Activated CD8-positive, alpha-beta memory T cell treated with anti-CD3 and anti-CD28 coated beads for 1 hour (primary cell): ENCODE results near the gene MAGOH.
"Not testable (repeated sequence)": the region's sequence is repeated elsewhere in the genome, so short reads cannot be mapped to it uniquely, and the experiment has no call there.

Experiments used
- DNase-seq, 2 donors: peaks; one replicate each; pipeline ENCODE4 v3.0.0-alpha.2; 2020; ENCODE audit warnings: low read depth in 1 of 2; ENCODE audit errors: extremely low read depth in 1 of 2

Gene MAGOH

GRCh38 chr1:53190210-53190611 lies 48.1 kb downstream of the MAGOH start:
- DNase-seq = no peak

GRCh38 chr1:53189061-53189460 lies 49.3 kb downstream of the MAGOH start:
- no peak for DNase-seq

GRCh38 chr1:53188099-53188498 lies 50.2 kb downstream of the MAGOH start:
- DNase-seq = no peak

DNA sequence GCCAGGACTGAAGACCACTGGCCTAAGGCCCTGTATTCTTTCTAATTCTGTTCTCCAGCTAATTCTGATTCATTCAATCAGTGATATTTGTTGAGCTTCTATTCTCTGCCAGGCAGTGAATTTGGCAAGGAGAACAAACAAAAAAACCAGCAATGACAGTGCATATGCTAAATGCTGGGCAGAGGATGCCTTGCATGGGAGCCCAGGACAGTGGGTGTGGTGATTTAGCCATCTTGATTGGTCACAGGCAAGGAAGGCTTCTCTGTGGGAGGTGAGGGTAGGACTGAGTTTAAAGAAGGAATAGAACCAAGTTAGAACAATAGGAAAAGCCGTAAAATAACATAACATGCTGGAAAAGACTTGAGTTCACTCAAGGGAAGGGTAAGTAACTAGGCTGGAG lies 50.9 kb downstream of the MAGOH start:
- DNase-seq = no peak

GRCh38 chr1:53186533-53186932 lies 51.8 kb downstream of the MAGOH start:
- no peak for DNase-seq

GRCh38 chr1:53185955-53186297 lies 52.4 kb downstream of the MAGOH start:
- DNase-seq = not testable (repeated sequence)

DNA sequence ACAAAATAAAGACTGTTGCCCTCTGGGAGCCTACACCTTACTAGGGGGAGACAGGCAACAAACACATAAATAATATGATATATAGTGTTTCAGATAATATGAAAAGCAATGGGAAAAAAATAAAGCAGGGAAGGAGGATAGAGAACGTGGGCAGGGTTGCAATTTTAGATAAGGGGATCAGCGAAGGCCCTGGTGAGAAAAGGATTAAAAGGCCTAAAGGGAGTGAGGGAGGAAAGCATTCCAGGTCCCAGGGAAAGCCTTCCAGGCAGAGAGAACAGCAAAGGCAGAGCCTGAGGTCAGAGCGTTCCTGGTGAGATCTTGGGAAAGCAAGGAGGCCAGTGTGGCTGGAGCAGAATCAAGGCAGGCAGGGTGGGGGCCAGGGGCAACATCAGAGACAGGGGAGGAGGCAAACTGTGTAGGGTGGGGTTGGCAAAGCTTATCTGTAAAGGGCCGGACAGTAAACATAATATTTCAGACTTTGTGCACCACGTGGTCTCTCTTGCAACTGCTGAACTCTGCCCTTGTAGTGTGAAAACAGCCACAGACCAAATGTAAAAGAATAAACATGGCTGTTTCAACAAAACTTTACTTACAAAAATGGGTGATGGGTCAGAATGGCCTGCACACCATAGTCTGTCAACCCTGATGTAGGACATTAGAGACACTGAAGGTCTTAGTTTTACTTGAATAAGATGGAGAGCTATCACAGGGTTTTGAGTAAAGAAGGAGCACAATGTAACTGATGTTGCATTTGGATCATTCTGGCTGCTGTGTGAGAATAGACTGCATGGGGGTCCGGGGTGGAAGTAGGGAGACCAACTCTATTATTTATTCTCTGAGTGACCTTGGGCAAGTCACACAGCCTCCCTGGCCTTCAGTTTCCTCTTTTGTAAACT lies 55.0 kb downstream of the MAGOH start:
- no peak for DNase-seq

DNA sequence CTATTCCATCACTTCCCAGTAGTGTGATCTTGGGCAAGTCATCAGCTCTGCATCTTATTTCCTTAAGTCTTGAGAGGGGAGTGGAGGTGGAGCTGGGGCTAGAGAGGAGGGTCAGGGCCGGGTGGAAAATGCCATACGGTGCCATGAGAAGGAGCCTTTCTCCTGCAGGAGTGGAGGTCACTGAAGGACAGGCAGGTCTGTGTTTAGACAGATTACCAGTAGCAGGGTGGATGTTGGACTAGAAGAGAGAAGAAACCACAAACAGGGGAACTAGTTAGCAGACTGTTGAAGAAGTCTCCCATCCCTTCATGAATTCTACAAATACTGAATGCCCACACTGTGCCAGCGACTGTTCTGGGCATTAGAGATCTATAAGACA lies 55.6 kb downstream of the MAGOH start:
- no peak for DNase-seq

DNA sequence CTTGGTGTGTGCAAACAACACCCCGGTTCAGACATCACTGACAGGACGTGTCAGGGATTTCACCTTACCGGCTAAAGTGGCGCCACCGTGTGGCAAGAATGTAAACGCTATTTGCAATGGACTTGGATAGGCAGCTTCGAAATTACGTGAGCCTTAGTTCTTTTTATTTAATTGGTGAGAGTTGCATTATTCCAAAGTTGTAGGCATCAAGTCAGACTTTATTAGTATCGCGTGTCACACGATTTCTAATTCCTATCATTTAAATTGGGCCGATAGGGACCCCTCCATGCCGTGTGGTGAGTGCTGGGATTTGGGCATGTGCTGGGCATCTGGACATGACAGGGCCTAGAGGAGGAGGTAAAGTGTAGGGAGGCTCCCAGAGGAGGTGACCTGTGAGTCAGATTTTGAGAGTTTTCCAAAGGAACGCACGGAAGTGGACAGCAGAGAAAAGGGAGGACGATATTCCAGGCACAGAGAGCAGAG lies 56.2 kb downstream of the MAGOH start:
- DNase-seq = peak; percentile 42 to 72

DNA sequence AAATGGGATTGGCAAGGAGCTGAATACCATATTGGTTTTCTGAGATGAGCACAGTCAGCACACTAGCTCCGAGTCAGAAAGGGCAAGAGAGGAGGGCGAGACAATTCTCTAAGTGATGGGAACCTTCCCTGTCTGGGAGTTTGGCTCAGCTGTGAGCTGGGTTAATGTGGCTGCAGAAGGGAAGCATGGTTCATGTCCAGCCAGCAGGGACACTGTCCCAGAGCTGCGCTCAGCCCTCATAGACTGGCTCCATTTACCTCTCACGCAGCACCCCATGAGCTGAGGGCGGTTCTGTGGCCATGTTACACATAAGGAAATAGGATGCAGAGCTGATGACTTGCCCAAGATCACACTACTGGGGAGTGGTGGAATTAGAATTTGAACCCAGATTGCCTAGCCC lies 57.4 kb downstream of the MAGOH start:
- DNase-seq = no peak

GRCh38 chr1:53180226-53180625 lies 58.1 kb downstream of the MAGOH start:
- DNase-seq = no peak
